Measurements from ENCODE around the gene MBNL1.

MBNL1 gene

GRCh38 chr3:152256851-152257562, 11.7 kb upstream of the MBNL1 start:
- no peaks in the 10 kb centered on the region for H3K27me3 ChIP-seq (ENCODE audit: control insufficient read depth, insufficient read depth, low read length)
- no peaks in the 10 kb centered on the region for H3K36me3 ChIP-seq (ENCODE audit: control insufficient read depth, insufficient read depth, low read length)
- H3K9ac ChIP-seq (ENCODE audit: low read length), result no peak overlapping the region
- H3K27ac ChIP-seq (ENCODE audit: low read depth, low read length), result peak overlapping the region; percentile 51
- H3K4me1 ChIP-seq (ENCODE audit: control insufficient read depth, insufficient read depth, low read length), result peaks cover 17% of the 10 kb centered on the region
- H3K4me3 ChIP-seq (ENCODE audit: low read length), result no peak overlapping the region

- no peak overlapping the region for H3K9ac ChIP-seq (ENCODE audit: low read length)
- H3K4me3 ChIP-seq (ENCODE audit: low read length), result no peak overlapping the region
- no peaks in the 10 kb centered on the region for H3K27me3 ChIP-seq (ENCODE audit: control insufficient read depth, insufficient read depth, low read length)
- peaks cover 17% of the 10 kb centered on the region for H3K4me1 ChIP-seq (ENCODE audit: control insufficient read depth, insufficient read depth, low read length)
- peak overlapping the region; percentile 51 for H3K27ac ChIP-seq (ENCODE audit: low read depth, low read length)
- H3K36me3 ChIP-seq (ENCODE audit: control insufficient read depth, insufficient read depth, low read length), result no peaks in the 10 kb centered on the region
Measured at GRCh38 chr3:152257563-152258035, 11.1 kb upstream of the MBNL1 start.

- Histone ChIP-seq H3K27ac (ENCODE audit: low read depth, low read length) (peak overlapping the region; percentile 71), H3K36me3 (ENCODE audit: control insufficient read depth, insufficient read depth, low read length) (no peaks in the 10 kb centered on the region), H3K27me3 (ENCODE audit: control insufficient read depth, insufficient read depth, low read length) (no peaks in the 10 kb centered on the region), H3K9ac (ENCODE audit: low read length) (no peak overlapping the region), H3K4me1 (ENCODE audit: control insufficient read depth, insufficient read depth, low read length) (peaks cover 19% of the 10 kb centered on the region), H3K4me3 (ENCODE audit: low read length) (no peak overlapping the region)
Measured at GRCh38 chr3:152258448-152259393, 10.0 kb upstream of the MBNL1 start.

GRCh38 chr3:152259468-152259867, 9.3 kb upstream of the MBNL1 start:
- Histone ChIP-seq H3K4me3 (ENCODE audit: low read length) (no peak overlapping the region), H3K36me3 (ENCODE audit: control insufficient read depth, insufficient read depth, low read length) (no peaks in the 10 kb centered on the region), H3K27ac (ENCODE audit: low read depth, low read length) (peak overlapping the region; percentile 11), H3K27me3 (ENCODE audit: control insufficient read depth, insufficient read depth, low read length) (no peaks in the 10 kb centered on the region), H3K4me1 (ENCODE audit: control insufficient read depth, insufficient read depth, low read length) (peaks cover 19% of the 10 kb centered on the region), H3K9ac (ENCODE audit: low read length) (no peak overlapping the region)

- no peaks in the 10 kb centered on the region for H3K27me3 ChIP-seq (ENCODE audit: control insufficient read depth, insufficient read depth, low read length)
- no peaks in the 10 kb centered on the region for H3K36me3 ChIP-seq (ENCODE audit: control insufficient read depth, insufficient read depth, low read length)
- H3K4me3 ChIP-seq (ENCODE audit: low read length), result no peak overlapping the region
- H3K9ac ChIP-seq (ENCODE audit: low read length), result no peak overlapping the region
- peaks cover 19% of the 10 kb centered on the region for H3K4me1 ChIP-seq (ENCODE audit: control insufficient read depth, insufficient read depth, low read length)
- peak overlapping the region; percentile 19 for H3K27ac ChIP-seq (ENCODE audit: low read depth, low read length)
Measured at GRCh38 chr3:152260026-152260425, 8.7 kb upstream of the MBNL1 start.

- no peak overlapping the region for H3K4me3 ChIP-seq (ENCODE audit: low read length)
- no peaks in the 10 kb centered on the region for H3K36me3 ChIP-seq (ENCODE audit: control insufficient read depth, insufficient read depth, low read length)
- H3K9ac ChIP-seq (ENCODE audit: low read length), result no peak overlapping the region
- H3K27me3 ChIP-seq (ENCODE audit: control insufficient read depth, insufficient read depth, low read length), result no peaks in the 10 kb centered on the region
- no peak overlapping the region for H3K27ac ChIP-seq (ENCODE audit: low read depth, low read length)
- H3K4me1 ChIP-seq (ENCODE audit: control insufficient read depth, insufficient read depth, low read length), result peaks cover 19% of the 10 kb centered on the region
Measured at GRCh38 chr3:152260529-152260928, 8.2 kb upstream of the MBNL1 start.

- H3K4me1 ChIP-seq (ENCODE audit: control insufficient read depth, insufficient read depth, low read length), result peaks cover 22% of the 10 kb centered on the region
- H3K36me3 ChIP-seq (ENCODE audit: control insufficient read depth, insufficient read depth, low read length), result no peaks in the 10 kb centered on the region
- H3K27ac ChIP-seq (ENCODE audit: low read depth, low read length), result peak overlapping the region; percentile 62
- H3K27me3 ChIP-seq (ENCODE audit: control insufficient read depth, insufficient read depth, low read length), result no peaks in the 10 kb centered on the region
- H3K9ac ChIP-seq (ENCODE audit: low read length), result no peak overlapping the region
- no peak overlapping the region for H3K4me3 ChIP-seq (ENCODE audit: low read length)
Measured at GRCh38 chr3:152261329-152261728, 7.4 kb upstream of the MBNL1 start.

- Histone ChIP-seq H3K27ac (ENCODE audit: low read depth, low read length) (peak overlapping the region; percentile 60), H3K27me3 (ENCODE audit: control insufficient read depth, insufficient read depth, low read length) (no peaks in the 10 kb centered on the region), H3K4me1 (ENCODE audit: control insufficient read depth, insufficient read depth, low read length) (peaks cover 20% of the 10 kb centered on the region), H3K9ac (ENCODE audit: low read length) (no peak overlapping the region), H3K36me3 (ENCODE audit: control insufficient read depth, insufficient read depth, low read length) (no peaks in the 10 kb centered on the region), H3K4me3 (ENCODE audit: low read length) (no peak overlapping the region)
Measured at GRCh38 chr3:152263711-152264110, 5.0 kb upstream of the MBNL1 start.

GRCh38 chr3:152264378-152264777, 4.4 kb upstream of the MBNL1 start:
- H3K27ac ChIP-seq (ENCODE audit: low read depth, low read length), result peak overlapping the region; percentile 60
- H3K4me1 ChIP-seq (ENCODE audit: control insufficient read depth, insufficient read depth, low read length), result peaks cover 16% of the 10 kb centered on the region
- H3K4me3 ChIP-seq (ENCODE audit: low read length), result no peak overlapping the region

GRCh38 chr3:152266221-152266995, 2.3 kb upstream of the MBNL1 start:
- Histone ChIP-seq H3K9ac (ENCODE audit: low read length) (no peak overlapping the region), H3K27me3 (ENCODE audit: control insufficient read depth, insufficient read depth, low read length) (no peaks in the 10 kb centered on the region), H3K4me1 (ENCODE audit: control insufficient read depth, insufficient read depth, low read length) (peaks cover 13% of the 10 kb centered on the region), H3K4me3 (ENCODE audit: low read length) (peak overlapping the region; percentile 89), H3K27ac (ENCODE audit: low read depth, low read length) (peak overlapping the region; percentile 99), H3K36me3 (ENCODE audit: control insufficient read depth, insufficient read depth, low read length) (no peaks in the 10 kb centered on the region)

More at GRCh38 chr3:152264378-152264777, 4.4 kb upstream of the MBNL1 start:
- H3K9ac ChIP-seq (ENCODE audit: low read length), result no peak overlapping the region
- no peaks in the 10 kb centered on the region for H3K36me3 ChIP-seq (ENCODE audit: control insufficient read depth, insufficient read depth, low read length)
- H3K27me3 ChIP-seq (ENCODE audit: control insufficient read depth, insufficient read depth, low read length), result no peaks in the 10 kb centered on the region

- no peaks in the 10 kb centered on the region for H3K27me3 ChIP-seq (ENCODE audit: control insufficient read depth, insufficient read depth, low read length)
- H3K27ac ChIP-seq (ENCODE audit: low read depth, low read length), result peak overlapping the region; percentile 99
- no peaks in the 10 kb centered on the region for H3K36me3 ChIP-seq (ENCODE audit: control insufficient read depth, insufficient read depth, low read length)
- peak overlapping the region; percentile 89 for H3K4me3 ChIP-seq (ENCODE audit: low read length)
- peaks cover 18% of the 10 kb centered on the region for H3K4me1 ChIP-seq (ENCODE audit: control insufficient read depth, insufficient read depth, low read length)
- H3K9ac ChIP-seq (ENCODE audit: low read length), result peak overlapping the region; percentile 93
Measured at GRCh38 chr3:152267831-152268554, 736 bp upstream of the MBNL1 start.
